Neural crest cell (in vitro differentiated cells): Measurements from ENCODE around the gene INKA1. TPM values are rescaled to one million over a fixed set of nuclear protein-coding genes. Genes with fewer than 3 reads are reported as not detected.

Experiments
- DNase-seq: peaks from one replicate; pipeline ENCODE4 v3.0.0; 2021; ENCODE audit warnings: low read depth, mixed read lengths, low spot score
- H3K27ac Mint-ChIP-seq: one replicate; pipeline ENCODE4 v1.8.0; 2021; ENCODE audit warnings: mild to moderate bottlenecking, mixed read lengths; ENCODE audit not compliant: unreplicated experiment
- H3K27me3 Mint-ChIP-seq: 2 replicates; pipeline ENCODE4 v1.8.0; 2021; ENCODE audit warnings: low read depth, mild to moderate bottlenecking, mixed read lengths
- H3K36me3 Mint-ChIP-seq: 2 replicates; pipeline ENCODE4 v1.8.0; 2021; ENCODE audit warnings: low read depth, mild to moderate bottlenecking, mixed read lengths
- H3K4me1 Mint-ChIP-seq: 2 replicates; pipeline ENCODE4 v1.8.0; 2021; ENCODE audit warnings: mixed read lengths
- H3K4me3 Mint-ChIP-seq: one replicate; pipeline ENCODE4 v1.8.0; 2021; ENCODE audit warnings: mild to moderate bottlenecking, mixed read lengths
- H3K9me3 Mint-ChIP-seq: 2 replicates; pipeline ENCODE4 v1.8.0; 2021; ENCODE audit warnings: mixed read lengths
- CTCF ChIP-seq: fragments of 200-600 bp; sonication (generic); conservative IDR thresholded peaks from 2 replicates; pipeline ENCODE4 v1.5.0; 2021; ENCODE audit warnings: antibody characterized with exemption, mild to moderate bottlenecking
- total RNA-seq: library from RNA; stranded (reverse); gene quantifications from 2 replicates; pipeline ENCODE4 v1.2.1, GENCODE V29; 2021

Gene INKA1
- total RNA-seq, 1 donor from 2014 or later = 17.3 TPM

GRCh38 chr3:49787536-49787935 lies 15.5 kb upstream of the INKA1 start:
- Mint-ChIP-seq H3K27me3 (no peaks in the 10 kb centered on the region), H3K4me3 (peak overlapping the region; percentile 92), H3K27ac (peak overlapping the region; percentile 6), H3K4me1 (peaks cover 38% of the 10 kb centered on the region), H3K36me3 (peaks cover 5% of the 10 kb centered on the region), H3K9me3 (no peaks in the 10 kb centered on the region)
- no peak for TF ChIP-seq CTCF
- DNase-seq = no peak

GRCh38 chr3:49788056-49788455 lies 15.0 kb upstream of the INKA1 start:
- no peak for TF ChIP-seq CTCF
- Mint-ChIP-seq H3K27me3 (no peaks in the 10 kb centered on the region), H3K36me3 (peaks cover 5% of the 10 kb centered on the region), H3K9me3 (no peaks in the 10 kb centered on the region), H3K4me1 (peaks cover 38% of the 10 kb centered on the region), H3K4me3 (peak overlapping the region; percentile 18), H3K27ac (no peak overlapping the region)
- no peak for DNase-seq

- H3K27me3 Mint-ChIP-seq = no peaks in the 10 kb centered on the region
- DNase-seq = no peak
- no peaks in the 10 kb centered on the region for H3K36me3 Mint-ChIP-seq
- H3K4me3 Mint-ChIP-seq = no peak overlapping the region
- H3K9me3 Mint-ChIP-seq = no peaks in the 10 kb centered on the region
- peaks cover 23% of the 10 kb centered on the region for H3K4me1 Mint-ChIP-seq
- TF ChIP-seq CTCF = no peak
- peak overlapping the region; percentile 70 for H3K27ac Mint-ChIP-seq
Observed at GRCh38 chr3:49790626-49791411, 12.2 kb upstream of the INKA1 start.

DNA sequence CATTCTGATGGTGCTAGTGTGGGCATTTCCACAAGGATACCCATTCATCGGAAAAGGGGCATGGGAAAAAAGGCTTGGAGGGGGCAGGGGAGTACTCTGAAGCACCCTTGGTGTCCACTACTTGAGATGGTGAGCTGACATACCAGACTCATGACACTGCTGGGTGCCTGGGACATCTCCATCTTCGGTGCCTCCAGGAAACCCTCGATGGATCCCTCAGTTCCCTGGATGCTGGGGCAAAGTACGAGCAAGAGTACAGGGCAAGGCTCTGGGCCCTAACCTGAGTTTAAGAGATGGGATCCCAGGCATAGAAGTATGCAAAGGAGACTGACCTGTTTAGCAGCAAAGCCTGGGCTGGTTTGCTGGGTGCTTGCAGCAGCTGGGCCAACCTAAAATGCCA lies 11.5 kb upstream of the INKA1 start:
- Mint-ChIP-seq H3K9me3 (no peaks in the 10 kb centered on the region), H3K4me3 (no peak overlapping the region), H3K36me3 (no peaks in the 10 kb centered on the region), H3K27ac (no peak overlapping the region), H3K27me3 (no peaks in the 10 kb centered on the region), H3K4me1 (peaks cover 21% of the 10 kb centered on the region)
- no peak for DNase-seq
- no peak for TF ChIP-seq CTCF

- no peak overlapping the region for H3K4me3 Mint-ChIP-seq
- no peaks in the 10 kb centered on the region for H3K27me3 Mint-ChIP-seq
- TF ChIP-seq CTCF = no peak
- no peaks in the 10 kb centered on the region for H3K9me3 Mint-ChIP-seq
- no peaks in the 10 kb centered on the region for H3K36me3 Mint-ChIP-seq
- DNase-seq = no peak
- H3K4me1 Mint-ChIP-seq = peaks cover 15% of the 10 kb centered on the region
- H3K27ac Mint-ChIP-seq = no peak overlapping the region
Observed at GRCh38 chr3:49792371-49793150, 10.5 kb upstream of the INKA1 start.
